Putamen (tissue), 1 donor: ENCODE results near the gene AMDHD2.
"Not testable (repeated sequence)": the region's sequence is repeated elsewhere in the genome, so short reads cannot be mapped to it uniquely, and the experiment has no call there.

Experiments
- DNase-seq: peaks from one replicate; pipeline ENCODE4 v3.0.0-alpha.2; 2016; ENCODE audit warnings: low spot score

Gene AMDHD2

GRCh38 chr16:2520097-2520783 lies at the start of gene AMDHD2:
AMDHD2 (plus strand) TSS chr16:2520371; CDS start chr16:2520459, 88 bp downstream.
- peak; percentile 82 for DNase-seq

GRCh38 chr16:2470603-2471015 lies 49.6 kb upstream of the AMDHD2 start:
- DNase-seq = no peak

- DNase-seq = no peak
Observed at GRCh38 chr16:2471016-2471652, 49.0 kb upstream of the AMDHD2 start, which contains the start of gene NTN3. NTN3 (plus strand) TSS chr16:2471297; CDS start chr16:2471702, 405 bp downstream.

GRCh38 chr16:2471653-2472487 lies 48.3 kb upstream of the AMDHD2 start:
- DNase-seq = no peak

GRCh38 chr16:2472488-2472864 lies 47.7 kb upstream of the AMDHD2 start:
- no peak for DNase-seq

- DNase-seq = no peak
Observed at GRCh38 chr16:2472885-2473445, 47.2 kb upstream of the AMDHD2 start.

- DNase-seq = no peak
Observed at GRCh38 chr16:2473446-2473926, 46.7 kb upstream of the AMDHD2 start.

- peak; percentile 44 for DNase-seq
Observed at GRCh38 chr16:2473999-2474876, 45.9 kb upstream of the AMDHD2 start.

- peak; percentile 87 for DNase-seq
Observed at GRCh38 chr16:2474877-2475412, 45.2 kb upstream of the AMDHD2 start, which contains the start of gene TBC1D24. TBC1D24 (plus strand) TSS chr16:2475127; CDS start chr16:2496149, 21,022 bp downstream.

- no peak for DNase-seq
Observed at GRCh38 chr16:2475413-2476344, 44.5 kb upstream of the AMDHD2 start.

GRCh38 chr16:2476345-2476720 lies 43.8 kb upstream of the AMDHD2 start:
- no peak for DNase-seq

GRCh38 chr16:2476741-2477140 lies 43.4 kb upstream of the AMDHD2 start:
- no peak for DNase-seq

- no peak for DNase-seq
Observed at GRCh38 chr16:2477327-2477726, 42.8 kb upstream of the AMDHD2 start.

- no peak for DNase-seq
Observed at GRCh38 chr16:2478279-2478678, 41.9 kb upstream of the AMDHD2 start.

- not testable (repeated sequence) for DNase-seq
Observed at GRCh38 chr16:2479996-2480395, 40.2 kb upstream of the AMDHD2 start.

- DNase-seq = no peak
Observed at GRCh38 chr16:2480948-2481347, 39.2 kb upstream of the AMDHD2 start.

GRCh38 chr16:2481676-2482075 lies 38.5 kb upstream of the AMDHD2 start:
- DNase-seq = no peak

- no peak for DNase-seq
Observed at GRCh38 chr16:2482249-2482648, 37.9 kb upstream of the AMDHD2 start.

GRCh38 chr16:2482708-2483534 lies 37.2 kb upstream of the AMDHD2 start:
- DNase-seq = peak; percentile 65
